ENCODE data around the gene TRIM26. TPM values are rescaled to one million over a fixed set of nuclear protein-coding genes. Genes with fewer than 3 reads are reported as not detected.

Gene TRIM26
- total and polyA plus RNA-seq, 2 of the 13 experiments (the other 11 are each of a cell fraction or from before 2014, with no cell fraction given), result 27.1 to 38.7 TPM

DNA sequence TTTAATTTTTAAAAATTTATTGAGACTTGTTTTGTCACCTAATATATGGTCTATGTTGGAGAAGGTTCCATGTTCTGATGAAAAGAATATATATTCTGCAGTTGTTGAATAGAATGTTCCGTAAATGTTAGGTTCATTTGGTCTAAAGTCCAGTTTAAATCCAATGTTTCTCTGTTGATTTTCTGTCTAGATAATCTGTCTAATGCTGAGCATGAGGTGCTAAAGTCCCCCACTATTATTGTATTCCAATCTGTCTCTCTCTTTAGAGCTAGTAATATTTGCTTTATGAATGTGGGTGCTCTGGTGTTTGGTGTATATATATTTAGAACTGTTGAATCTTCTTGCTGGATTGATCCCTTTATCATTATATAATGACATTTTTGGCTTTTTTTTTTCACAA lies 34.4 kb downstream of the TRIM26 start (continued):
- 0 out of 2 replicates have a peak, but pooled peaks have one; percentile 11 for TF ChIP-seq CREM (IDR thresholded peaks at IDR 0.05)
- no peak for TF ChIP-seq CREM (CRISPR knock-in tag; IDR thresholded peaks at IDR 0.05)
- TF ChIP-seq TBX2 (CRISPR knock-in tag; IDR thresholded peaks at IDR 0.05; ENCODE audit: borderline replicate concordance), result no peak
- no peak for TF ChIP-seq SOX13 (IDR thresholded peaks at IDR 0.05)
- TF ChIP-seq SOX13 (CRISPR knock-in tag; conservative IDR thresholded peaks at IDR 0.05 in 1 of 2, IDR thresholded peaks at IDR 0.05 in 1 of 2), result peak in 1 of 2 experiments; percentile 53; a peak in 1 of 4 replicates
- no peak for TF ChIP-seq FOXP1 (IDR thresholded peaks at IDR 0.05)
- peak; percentile 8; the same call in 1 of the 2 replicates for TF ChIP-seq FOXP1 (CRISPR knock-in tag; IDR thresholded peaks at IDR 0.05)
- TF ChIP-seq SKI (IDR thresholded peaks at IDR 0.05; ENCODE audit: partially characterized antibody), result peak; percentile 20

DNA sequence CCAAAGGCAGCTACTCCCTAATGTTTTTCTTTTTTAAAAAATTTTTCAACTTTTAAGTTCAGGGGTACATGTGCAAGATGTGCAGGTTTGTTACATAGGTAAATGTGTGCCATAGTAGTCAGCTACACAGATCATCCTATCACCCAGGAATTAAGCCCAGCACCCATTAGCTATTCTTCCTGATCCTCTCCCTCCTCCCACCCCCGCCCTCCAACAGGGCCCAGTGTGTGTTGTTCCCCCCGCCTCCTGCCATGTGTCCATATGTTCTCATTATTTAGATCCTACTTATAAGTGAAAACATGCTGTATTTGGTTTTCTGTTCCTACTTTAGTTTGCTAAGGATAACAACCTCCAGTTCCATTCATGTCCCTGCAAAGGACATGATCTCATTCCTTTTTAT lies 37.4 kb downstream of the TRIM26 start:
- Histone ChIP-seq H3K27ac (ENCODE audit: extremely low read length, insufficient read depth, low read length) (no peak overlapping the region), H3K4me2 (ENCODE audit: low read depth, low read length) (no peak overlapping the region), H3K9ac (ENCODE audit: insufficient read depth, low read depth, low read length) (no peak overlapping the region), H2AFZ (ENCODE audit: low read length) (no peak overlapping the region), H4K20me1 (ENCODE audit: insufficient read depth, low read length) (no peaks in the 10 kb centered on the region), H3K9me3 (ENCODE audit: low read length) (peaks cover 7% of the 10 kb centered on the region), H3K79me2 (ENCODE audit: insufficient read depth, low read length) (no peaks in the 10 kb centered on the region), H3K36me3 (replicated peaks in 1 of 2; ENCODE audit: control insufficient read depth in 1 of 2, insufficient read depth in 2 of 2, low read length in 2 of 2) (peaks cover 2 to 11% of the 10 kb centered on the region in 2 experiments; a peak in 4 of 5 replicates), H3K27me3 (ENCODE audit: control insufficient read depth in 1 of 2, insufficient read depth in 2 of 2, low read length in 2 of 2) (peaks cover 0 to 1% of the 10 kb centered on the region in 2 experiments; a peak in 1 of 5 replicates), H3K4me3 (replicated peaks in 1 of 3; ENCODE audit: insufficient read depth in 1 of 3, low read depth in 2 of 3, low read length in 3 of 3) (no peak overlapping the region), H3K4me1 (ENCODE audit: insufficient read depth, low read length) (peaks cover 15% of the 10 kb centered on the region)
- no peak for TF ChIP-seq TGIF2 (CRISPR knock-in tag; IDR thresholded peaks at IDR 0.05)
- no peak for TF ChIP-seq GATAD2A (CRISPR knock-in tag; IDR thresholded peaks at IDR 0.05)
- TF ChIP-seq MXD4 (CRISPR knock-in tag; IDR thresholded peaks at IDR 0.05), result no peak
- TF ChIP-seq MAZ (IDR thresholded peaks at IDR 0.05; ENCODE audit: borderline replicate concordance, low read depth, low read length), result no peak
- TF ChIP-seq MAZ (CRISPR knock-in tag; IDR thresholded peaks at IDR 0.05; ENCODE audit: low read depth), result no peak
- TF ChIP-seq KLF11 (CRISPR knock-in tag; IDR thresholded peaks at IDR 0.05), result no peak
- TF ChIP-seq MEIS1 (CRISPR knock-in tag; IDR thresholded peaks at IDR 0.05; ENCODE audit: borderline replicate concordance), result no peak
- no peak for TF ChIP-seq ZSCAN20 (CRISPR knock-in tag; IDR thresholded peaks at IDR 0.05; ENCODE audit: borderline replicate concordance)
- no peak for TF ChIP-seq ZNF816 (CRISPR knock-in tag; IDR thresholded peaks at IDR 0.05; ENCODE audit: borderline replicate concordance)
- no peak for TF ChIP-seq SATB2 (CRISPR knock-in tag; IDR thresholded peaks at IDR 0.05)
- TF ChIP-seq, protein P1, sequence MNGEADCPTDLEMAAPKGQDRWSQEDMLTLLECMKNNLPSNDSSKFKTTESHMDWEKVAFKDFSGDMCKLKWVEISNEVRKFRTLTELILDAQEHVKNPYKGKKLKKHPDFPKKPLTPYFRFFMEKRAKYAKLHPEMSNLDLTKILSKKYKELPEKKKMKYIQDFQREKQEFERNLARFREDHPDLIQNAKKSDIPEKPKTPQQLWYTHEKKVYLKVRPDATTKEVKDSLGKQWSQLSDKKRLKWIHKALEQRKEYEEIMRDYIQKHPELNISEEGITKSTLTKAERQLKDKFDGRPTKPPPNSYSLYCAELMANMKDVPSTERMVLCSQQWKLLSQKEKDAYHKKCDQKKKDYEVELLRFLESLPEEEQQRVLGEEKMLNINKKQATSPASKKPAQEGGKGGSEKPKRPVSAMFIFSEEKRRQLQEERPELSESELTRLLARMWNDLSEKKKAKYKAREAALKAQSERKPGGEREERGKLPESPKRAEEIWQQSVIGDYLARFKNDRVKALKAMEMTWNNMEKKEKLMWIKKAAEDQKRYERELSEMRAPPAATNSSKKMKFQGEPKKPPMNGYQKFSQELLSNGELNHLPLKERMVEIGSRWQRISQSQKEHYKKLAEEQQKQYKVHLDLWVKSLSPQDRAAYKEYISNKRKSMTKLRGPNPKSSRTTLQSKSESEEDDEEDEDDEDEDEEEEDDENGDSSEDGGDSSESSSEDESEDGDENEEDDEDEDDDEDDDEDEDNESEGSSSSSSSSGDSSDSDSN (CRISPR knock-in tag; IDR thresholded peaks at IDR 0.05), result no peak
- no peak for TF ChIP-seq KDM5A (IDR thresholded peaks at IDR 0.05; ENCODE audit: borderline replicate concordance, low read length)
- TF ChIP-seq ZNF547 (CRISPR knock-in tag; IDR thresholded peaks at IDR 0.05), result no peak
- TF ChIP-seq, protein P2, sequence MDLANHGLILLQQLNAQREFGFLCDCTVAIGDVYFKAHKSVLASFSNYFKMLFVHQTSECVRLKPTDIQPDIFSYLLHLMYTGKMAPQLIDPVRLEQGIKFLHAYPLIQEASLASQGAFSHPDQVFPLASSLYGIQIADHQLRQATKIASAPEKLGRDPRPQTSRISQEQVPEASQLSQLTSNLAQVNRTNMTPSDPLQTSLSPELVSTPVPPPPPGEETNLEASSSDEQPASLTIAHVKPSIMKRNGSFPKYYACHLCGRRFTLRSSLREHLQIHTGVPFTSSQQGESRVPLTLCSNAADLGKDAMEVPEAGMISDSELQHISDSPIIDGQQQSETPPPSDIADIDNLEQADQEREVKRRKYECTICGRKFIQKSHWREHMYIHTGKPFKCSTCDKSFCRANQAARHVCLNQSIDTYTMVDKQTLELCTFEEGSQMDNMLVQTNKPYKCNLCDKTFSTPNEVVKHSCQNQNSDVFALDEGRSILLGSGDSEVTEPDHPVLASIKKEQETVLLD (CRISPR knock-in tag; IDR thresholded peaks at IDR 0.05; ENCODE audit: low read depth), result no peak
- TF ChIP-seq ZNF530 (CRISPR knock-in tag; IDR thresholded peaks at IDR 0.05; ENCODE audit: low read depth), result no peak
- 39% methylated on average over 2 of the region's 2 CpGs for WGBS (ENCODE audit: low lambda C conversion rate)
- ATAC-seq (no peak), FAIRE-seq (no peak), DNase-seq (ENCODE audit: low spot score) (no peak)
- no TSS peak for BruUV-seq (replicated peaks)
- ChIA-PET POLR2A (no interaction called here), CTCF (ENCODE audit: low intra/inter-chr PET ratio, low total read pairs) (no interaction called here)
- intact Hi-C loops (cut with micrococcal nuclease; ENCODE audit: unreplicated experiment) (no loop called here), in situ Hi-C loops (cut with HindIII; ENCODE audit: extremely low pct_ligation_motif_present, low pct_unique_long_range_greater_than_20kb) (no loop called here)
